Stimulated activated CD8-positive, alpha-beta memory T cell treated with anti-CD3 and anti-CD28 coated beads, Interleukin-4, amount 100 ng/mL, for 24 hours (primary cell): ENCODE results near the gene GRPEL2.
"Not testable (repeated sequence)": the region's sequence is repeated elsewhere in the genome, so short reads cannot be mapped to it uniquely, and the experiment has no call there.

Experiments
- DNase-seq: peaks from one replicate; pipeline ENCODE4 v3.0.0-alpha.2; 2020; ENCODE audit warnings: low read depth

GRPEL2 gene

GRCh38 chr5:149376711-149377447, 31.6 kb downstream of the GRPEL2 start:
- no peak for DNase-seq

- DNase-seq = no peak
These were observed 33.0 kb downstream of the GRPEL2 start for GRCh38 chr5:149378241-149378820.

GRCh38 chr5:149379177-149379761, 34.0 kb downstream of the GRPEL2 start, which contains the start of gene IL17B:
Gene IL17B, minus strand, starts transcription at chr5:149379292. Its CDS starts 67 bp downstream, at chr5:149379225.
- DNase-seq = no peak

GRCh38 chr5:149379818-149380374, 34.6 kb downstream of the GRPEL2 start:
- DNase-seq = no peak

- DNase-seq = no peak
These were observed 35.3 kb downstream of the GRPEL2 start for GRCh38 chr5:149380466-149381121.

- no peak for DNase-seq
These were observed 36.1 kb downstream of the GRPEL2 start for GRCh38 chr5:149381261-149381985.

GRCh38 chr5:149381986-149382338, 36.7 kb downstream of the GRPEL2 start:
- DNase-seq = peak; percentile 58

- DNase-seq = no peak
These were observed 37.4 kb downstream of the GRPEL2 start for GRCh38 chr5:149382517-149383220.

GRCh38 chr5:149383399-149383798, 38.1 kb downstream of the GRPEL2 start:
- no peak for DNase-seq

GRCh38 chr5:149386166-149386565, 40.9 kb downstream of the GRPEL2 start:
- no peak for DNase-seq

GRCh38 chr5:149387081-149387631, 41.9 kb downstream of the GRPEL2 start:
- DNase-seq = no peak

- no peak for DNase-seq
These were observed 42.7 kb downstream of the GRPEL2 start for GRCh38 chr5:149387982-149388381.

- no peak for DNase-seq
These were observed 43.3 kb downstream of the GRPEL2 start for GRCh38 chr5:149388498-149389190.

GRCh38 chr5:149389552-149390495, 44.5 kb downstream of the GRPEL2 start:
- no peak for DNase-seq

- not testable (repeated sequence) for DNase-seq
These were observed 45.8 kb downstream of the GRPEL2 start for GRCh38 chr5:149391076-149391475.

GRCh38 chr5:149391524-149391923, 46.2 kb downstream of the GRPEL2 start:
- no peak for DNase-seq

GRCh38 chr5:149392718-149393117, 47.4 kb downstream of the GRPEL2 start:
- DNase-seq = no peak

GRCh38 chr5:149394996-149395395, 49.7 kb downstream of the GRPEL2 start:
- not testable (repeated sequence) for DNase-seq

GRCh38 chr5:149397530-149397929, 52.2 kb downstream of the GRPEL2 start:
- no peak for DNase-seq
